SU-DHL-6 (cell line): ENCODE results near the gene SNX1.

Source experiments
- EZH2phosphoT487 ChIP-seq: fragments of 200-600 bp; sonication (generic), shearing (Covaris generic); conservative IDR thresholded peaks from 2 replicates; pipeline ENCODE4 v1.6.1; 2018; ENCODE audit warnings: mild to moderate bottlenecking, antibody characterized with exemption, low read length, moderate library complexity, mixed read lengths
- TF ChIP-seq, protein P1 (sequence below): fragments of 200-600 bp; sonication (generic); IDR thresholded peaks from one replicate; pipeline ENCODE4 v1.5.1; 2017; ENCODE audit warnings: antibody characterized with exemption, mild to moderate bottlenecking, low read length, moderate library complexity; ENCODE audit not compliant: insufficient read depth, poor library complexity, severe bottlenecking

DNA sequence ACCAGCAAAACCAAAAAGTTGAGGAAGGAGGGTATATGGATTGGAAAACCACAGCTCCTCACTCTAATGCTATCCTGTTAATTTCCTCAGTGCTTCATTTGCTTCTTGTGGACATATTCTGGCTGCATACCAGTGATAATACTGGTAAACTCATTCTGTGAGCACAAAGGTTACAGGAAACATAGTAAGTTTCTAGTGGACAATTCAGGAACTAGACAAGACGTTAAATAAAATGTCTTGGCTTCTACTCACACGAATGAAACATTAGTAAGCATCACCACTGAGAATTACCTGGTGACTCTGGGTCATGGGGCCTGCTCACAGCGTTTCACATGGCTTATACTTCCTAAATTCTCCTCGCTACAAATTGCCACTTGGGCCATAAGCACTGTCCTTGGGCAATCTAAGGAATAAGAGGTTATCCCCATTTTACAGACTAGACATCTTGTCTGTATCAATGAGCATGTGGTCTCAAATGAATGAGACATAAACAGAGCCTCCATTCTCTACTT is 87.1 kb downstream of the SNX1 start:
- TF ChIP-seq, protein P1, sequence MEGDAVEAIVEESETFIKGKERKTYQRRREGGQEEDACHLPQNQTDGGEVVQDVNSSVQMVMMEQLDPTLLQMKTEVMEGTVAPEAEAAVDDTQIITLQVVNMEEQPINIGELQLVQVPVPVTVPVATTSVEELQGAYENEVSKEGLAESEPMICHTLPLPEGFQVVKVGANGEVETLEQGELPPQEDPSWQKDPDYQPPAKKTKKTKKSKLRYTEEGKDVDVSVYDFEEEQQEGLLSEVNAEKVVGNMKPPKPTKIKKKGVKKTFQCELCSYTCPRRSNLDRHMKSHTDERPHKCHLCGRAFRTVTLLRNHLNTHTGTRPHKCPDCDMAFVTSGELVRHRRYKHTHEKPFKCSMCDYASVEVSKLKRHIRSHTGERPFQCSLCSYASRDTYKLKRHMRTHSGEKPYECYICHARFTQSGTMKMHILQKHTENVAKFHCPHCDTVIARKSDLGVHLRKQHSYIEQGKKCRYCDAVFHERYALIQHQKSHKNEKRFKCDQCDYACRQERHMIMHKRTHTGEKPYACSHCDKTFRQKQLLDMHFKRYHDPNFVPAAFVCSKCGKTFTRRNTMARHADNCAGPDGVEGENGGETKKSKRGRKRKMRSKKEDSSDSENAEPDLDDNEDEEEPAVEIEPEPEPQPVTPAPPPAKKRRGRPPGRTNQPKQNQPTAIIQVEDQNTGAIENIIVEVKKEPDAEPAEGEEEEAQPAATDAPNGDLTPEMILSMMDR: no peak
- no peak for TF ChIP-seq EZH2phosphoT487
